ENCODE results near the gene UHRF1.
"Not testable (repeated sequence)": the region's sequence is repeated elsewhere in the genome, so short reads cannot be mapped to it uniquely, and the experiment has no call there.

The UHRF1 gene

DNA sequence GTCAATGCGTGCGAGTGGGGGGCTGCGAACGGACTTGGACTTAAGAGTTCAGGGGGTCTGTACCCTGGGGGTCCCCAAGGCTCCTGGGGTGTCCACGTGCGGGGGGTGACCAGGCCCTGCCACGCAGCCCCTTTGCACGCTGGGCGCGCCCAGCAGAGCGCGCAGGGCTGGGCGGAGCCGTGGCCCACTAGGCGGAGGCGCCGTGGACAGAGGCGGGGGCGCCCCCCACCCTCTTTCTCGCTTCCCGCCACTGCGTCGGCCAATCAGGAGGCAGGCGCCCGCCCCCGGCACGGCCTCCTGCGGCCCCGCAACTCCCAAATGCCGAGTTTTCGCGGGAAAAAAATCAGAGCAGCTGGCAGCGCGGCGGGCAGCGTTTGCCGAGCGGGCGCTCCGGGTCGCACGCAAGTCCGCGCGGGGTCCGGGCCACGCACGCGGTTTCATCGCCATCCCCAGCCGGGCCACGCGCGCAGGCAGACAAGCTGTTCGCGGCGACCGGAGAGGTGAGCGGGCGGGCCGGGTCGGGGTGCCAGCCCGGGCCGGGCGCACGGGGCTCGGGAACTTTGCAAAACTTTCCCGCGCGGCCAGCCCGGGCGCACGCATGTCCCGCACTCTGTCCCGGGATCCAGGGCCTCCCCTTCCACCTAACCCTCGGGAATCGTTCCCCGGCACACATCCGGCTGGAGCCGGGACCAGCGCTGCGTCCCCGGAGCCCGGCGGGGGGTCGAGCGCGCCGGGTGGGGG is at the start of gene UHRF1:
UHRF1 (plus strand) TSS at position 346 of the 741 bp plus-strand sequence. CDS start 1,385 bp downstream, outside the sequence.
- no peak for DNase-seq

DNA sequence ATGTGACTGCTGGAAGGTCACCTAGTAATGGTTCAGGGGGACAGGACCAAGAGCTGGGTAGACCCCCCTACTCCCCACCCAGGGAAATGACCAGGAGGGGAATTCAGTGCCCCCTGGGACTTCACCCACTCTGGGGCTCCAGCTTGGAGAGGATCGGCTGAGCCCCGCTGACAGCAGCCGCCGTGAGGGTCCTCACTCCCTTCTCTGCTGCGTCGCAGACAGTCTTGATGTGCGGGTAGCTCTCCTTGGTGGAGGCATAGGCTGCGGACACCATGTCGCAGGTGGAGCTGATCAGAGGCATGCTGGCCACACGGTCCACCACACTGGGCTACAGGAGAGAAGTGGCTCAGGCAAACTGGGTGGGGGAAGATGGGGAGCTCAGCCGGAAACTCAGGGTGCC is 49.6 kb upstream of the UHRF1 start:
- DNase-seq = no peak

DNA sequence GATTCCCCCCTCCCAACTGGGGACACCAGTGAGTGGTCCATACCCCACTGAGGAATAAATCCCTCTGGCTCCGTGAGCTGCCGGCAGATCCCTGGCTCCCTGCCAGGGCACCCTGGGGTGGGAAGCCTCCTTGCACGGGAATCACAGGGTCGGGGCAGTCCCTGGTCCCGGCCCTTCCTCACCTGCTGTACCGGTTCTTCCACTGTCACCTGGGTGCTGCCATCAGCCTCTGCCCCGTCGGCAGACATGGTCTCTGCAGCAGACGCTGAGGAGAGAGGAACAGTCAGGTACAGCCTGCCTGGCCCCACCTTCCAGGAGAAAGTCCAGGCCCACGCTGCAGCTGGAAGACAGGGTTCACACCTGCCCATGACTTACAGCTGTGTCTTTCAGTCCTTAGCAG is 48.2 kb upstream of the UHRF1 start:
- no peak for DNase-seq

DNA sequence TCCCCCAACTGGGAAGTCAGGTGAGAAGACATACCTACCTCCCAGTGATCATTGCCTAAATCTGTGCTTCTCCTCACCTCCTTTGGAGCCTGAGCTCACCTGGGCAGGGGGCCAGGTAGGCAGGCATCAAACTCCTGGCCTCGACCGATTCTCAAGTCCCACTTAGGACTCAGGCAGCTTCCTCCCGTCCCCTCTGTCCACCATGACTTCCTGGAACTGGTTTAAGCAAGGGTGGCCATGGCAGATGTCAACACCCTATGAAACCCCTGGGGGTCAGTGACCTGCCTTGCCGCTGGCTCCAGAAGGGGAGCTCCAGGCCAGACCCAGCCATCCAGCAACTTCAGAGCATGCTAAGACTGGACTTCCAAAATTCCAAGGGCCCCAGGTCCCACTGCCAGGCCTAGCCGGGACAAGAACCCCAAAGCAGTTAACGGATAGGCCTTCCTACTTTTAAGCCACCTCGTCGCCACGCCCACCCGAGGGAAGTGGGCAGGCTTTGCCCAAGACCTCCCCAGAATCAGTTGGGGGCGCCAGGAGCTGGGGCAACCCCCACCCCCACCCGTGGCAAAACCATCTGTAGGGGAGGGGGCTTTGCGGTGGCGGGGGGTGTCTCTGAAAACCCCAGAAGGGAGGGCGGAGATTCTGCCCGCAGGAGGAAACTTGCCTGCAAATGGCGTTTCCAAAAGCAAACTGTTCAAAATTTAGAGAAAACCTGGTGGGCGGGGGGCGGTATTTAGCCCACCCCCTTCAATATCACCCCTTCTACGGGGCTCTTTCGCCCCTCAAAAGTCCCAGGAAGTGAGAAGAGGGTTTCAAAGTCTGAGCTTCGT is 42.5 kb upstream of the UHRF1 start:
- DNase-seq = no peak

DNA sequence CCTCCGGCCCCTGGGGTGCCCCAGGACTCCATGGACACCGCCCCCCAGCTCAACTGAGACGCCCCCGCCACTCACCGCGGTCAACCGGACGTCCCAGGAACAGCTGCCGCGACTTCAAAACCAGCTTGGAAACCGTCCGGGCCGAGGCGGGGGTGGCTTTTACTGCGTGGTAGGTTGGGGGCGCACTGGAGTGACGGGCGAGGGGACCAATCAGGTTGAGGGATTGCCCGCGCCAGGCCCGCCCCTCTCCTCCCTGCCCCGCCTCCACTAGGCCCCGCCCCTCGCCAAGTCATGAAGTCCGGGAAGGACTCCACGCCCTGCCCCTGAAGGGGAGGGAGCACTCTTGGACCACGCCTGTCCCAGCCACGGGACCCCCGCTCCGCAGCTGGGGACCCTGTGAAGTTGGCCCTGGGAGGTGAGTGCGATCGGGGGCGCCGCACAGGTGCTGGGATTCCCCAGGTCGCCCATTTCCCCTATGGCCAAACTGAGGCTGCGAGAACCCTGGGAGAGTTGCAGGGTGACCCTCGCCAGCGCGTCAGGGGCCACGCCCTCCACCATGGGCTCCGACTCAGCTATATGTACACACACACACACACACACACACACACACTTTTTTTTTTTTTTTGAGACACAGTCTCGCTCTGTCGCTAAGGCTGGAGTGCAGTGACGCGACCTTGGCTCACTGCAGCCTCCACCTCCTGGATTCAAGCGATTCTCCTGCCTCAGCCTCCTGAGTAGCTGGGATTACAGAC is 41.6 kb upstream of the UHRF1 start, which contains the start of gene PLIN3:
PLIN3 (minus strand) TSS at position 134 of the 752 bp plus-strand sequence. CDS start 6,273 bp downstream, outside the sequence.
- peak; percentile 95 for DNase-seq

DNA sequence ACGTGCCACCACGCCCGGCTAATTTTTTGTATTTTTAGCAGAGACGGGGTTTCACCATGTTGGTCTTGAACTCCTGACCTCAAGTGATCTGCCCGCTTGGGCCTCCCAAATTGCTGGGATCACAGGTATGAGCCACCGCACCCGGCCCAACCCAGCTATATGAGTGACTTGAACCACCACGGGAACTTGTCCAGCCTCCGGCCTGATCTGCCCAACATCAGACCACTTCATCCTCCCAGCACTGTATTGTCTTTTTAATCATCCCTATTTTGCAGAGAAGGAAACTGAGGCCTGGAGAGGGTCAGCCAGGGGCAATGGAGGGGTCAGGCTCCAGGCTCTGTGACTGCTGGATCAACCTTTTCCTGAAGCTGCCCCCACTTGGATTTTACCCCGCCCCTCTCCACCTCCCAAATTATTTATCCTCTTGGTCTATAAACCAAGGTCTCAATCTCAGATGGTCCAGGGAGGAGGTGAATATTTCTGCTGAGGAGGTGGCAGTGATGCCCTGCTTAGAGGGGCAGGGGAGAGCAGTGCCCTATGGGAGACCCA is 40.9 kb upstream of the UHRF1 start:
- no peak for DNase-seq

DNA sequence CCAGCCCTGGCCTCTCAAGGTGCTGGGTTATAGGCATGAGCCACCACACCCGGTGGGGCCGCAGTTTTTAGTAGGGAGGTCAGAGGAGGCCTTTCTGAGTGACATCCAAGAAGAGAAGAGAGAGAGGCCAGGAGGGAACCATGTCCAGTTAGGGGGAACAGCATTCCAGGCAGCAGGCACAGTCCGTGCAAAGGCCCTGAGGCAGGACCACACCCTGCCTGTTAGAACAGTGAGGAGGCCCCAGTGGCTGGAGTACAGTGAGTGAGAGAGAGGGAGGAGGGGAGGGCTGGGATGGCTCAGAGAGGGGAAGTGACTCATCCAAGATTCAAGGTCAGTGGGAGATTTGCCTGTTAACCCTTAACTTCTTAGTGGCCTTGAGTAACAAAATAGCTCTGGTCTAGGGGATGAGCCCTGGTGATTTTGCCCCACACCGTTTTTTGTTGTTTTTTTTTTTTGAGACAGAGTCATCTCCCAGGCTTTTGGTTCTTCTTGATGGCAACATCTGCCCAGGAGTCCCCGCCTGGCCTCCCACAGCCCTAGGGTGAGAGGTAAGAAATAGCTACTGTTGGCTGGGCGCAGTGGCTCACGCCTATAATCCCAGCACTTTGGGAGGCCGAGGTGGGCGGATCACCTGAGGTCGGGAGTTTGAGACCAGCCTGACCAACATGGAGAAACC is 39.1 kb upstream of the UHRF1 start:
- no peak for DNase-seq

DNA sequence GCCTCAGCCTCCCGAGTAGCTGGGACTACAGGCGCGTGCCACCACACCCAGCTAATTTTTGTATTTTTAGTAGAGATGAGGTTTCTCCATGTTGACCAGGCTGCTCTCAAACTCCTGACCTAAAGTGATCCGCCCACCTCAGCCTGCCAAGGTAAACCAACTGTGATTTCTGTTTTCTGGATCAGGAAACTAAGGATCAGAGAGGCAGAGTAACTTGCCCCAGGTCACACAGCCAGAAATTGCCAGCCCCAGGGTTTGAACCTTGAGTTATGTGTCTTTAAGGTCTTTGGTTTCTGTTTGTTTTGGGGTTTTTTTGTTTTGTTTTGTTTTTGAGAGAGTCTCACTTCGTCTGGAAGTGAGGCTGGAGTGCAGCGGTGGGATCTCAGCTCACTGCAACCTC is 37.6 kb upstream of the UHRF1 start:
- no peak for DNase-seq

DNA sequence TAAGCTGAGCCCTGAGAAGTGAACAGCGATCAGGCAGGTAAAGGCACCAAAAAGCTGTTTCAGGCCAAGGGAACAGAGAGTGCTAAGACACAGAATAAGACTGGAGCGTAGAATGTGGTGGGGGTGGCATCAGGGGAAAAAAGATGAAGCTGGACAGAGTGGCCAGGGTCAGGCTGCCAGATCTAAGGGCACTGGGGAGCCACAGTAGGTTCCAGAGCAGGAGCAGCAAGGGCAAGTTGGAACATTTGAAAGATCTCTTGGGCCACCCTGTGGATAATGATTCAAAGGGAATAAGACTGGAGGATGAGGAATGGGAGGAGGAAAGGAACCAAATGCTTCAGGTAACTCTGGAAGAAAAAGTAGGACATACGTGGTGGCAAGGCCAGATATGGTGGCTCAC is 35.4 kb upstream of the UHRF1 start:
- no peak for DNase-seq

DNA sequence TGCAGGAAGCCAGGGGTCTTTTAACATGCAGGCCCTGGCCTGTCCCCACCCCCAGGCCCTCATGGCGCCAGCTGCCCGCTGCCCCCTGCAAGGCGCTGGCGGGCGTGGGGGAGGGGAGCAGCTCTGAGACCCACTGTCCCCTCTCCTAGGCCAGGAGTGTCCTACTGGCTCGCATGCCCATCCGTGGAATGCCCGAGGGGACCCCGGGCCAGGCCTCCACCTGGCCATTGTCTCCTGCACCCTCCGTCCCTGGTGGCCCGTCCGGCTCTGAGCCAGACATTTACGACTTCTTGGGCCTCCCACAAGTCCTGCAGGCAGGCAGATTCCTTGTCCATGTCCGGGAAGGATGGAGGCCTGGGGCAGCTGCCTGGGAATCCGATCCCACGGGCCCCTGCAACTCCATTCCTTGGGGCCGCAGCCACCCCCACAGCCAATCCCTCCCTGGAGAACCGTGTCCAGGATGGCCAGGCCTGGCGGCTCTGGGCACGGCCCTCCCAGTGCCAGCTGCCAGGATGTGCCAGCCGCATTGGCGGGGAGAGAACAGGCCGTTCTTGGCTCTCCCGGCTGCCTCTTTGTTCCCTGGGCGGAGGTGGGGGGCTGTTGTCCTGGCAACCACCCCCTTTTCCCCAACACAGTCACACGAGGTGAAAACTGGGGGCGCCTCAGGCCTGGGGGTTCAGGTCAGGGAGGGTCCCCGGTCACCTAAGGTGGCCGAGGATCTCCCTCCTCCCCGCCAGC is 31.4 kb upstream of the UHRF1 start:
- DNase-seq = peak; percentile 95

DNA sequence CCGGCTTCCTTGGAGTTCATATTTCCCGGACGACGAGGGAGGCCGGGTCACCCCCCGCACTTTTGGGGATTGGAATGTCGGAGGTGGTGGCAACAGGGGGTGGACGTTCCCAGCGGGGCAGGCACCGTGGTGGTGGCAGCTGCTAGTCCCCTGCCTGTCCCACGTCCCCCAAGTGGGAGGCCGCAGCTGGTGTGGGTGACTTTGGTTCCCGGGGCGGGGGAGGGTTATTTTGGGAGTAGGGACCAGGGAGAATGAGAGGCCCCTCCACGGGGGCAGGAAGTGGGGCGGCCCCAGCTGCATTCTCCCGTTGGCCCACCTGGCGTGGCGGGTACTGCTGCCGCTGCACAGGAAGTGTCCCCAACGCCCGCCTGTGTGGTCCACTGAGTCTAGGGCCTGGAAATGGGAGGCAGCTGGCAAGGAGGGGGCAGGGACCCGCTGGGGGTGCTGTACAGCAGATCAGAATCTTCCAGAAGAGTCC is 30.8 kb upstream of the UHRF1 start:
- peak; percentile 60 for DNase-seq

DNA sequence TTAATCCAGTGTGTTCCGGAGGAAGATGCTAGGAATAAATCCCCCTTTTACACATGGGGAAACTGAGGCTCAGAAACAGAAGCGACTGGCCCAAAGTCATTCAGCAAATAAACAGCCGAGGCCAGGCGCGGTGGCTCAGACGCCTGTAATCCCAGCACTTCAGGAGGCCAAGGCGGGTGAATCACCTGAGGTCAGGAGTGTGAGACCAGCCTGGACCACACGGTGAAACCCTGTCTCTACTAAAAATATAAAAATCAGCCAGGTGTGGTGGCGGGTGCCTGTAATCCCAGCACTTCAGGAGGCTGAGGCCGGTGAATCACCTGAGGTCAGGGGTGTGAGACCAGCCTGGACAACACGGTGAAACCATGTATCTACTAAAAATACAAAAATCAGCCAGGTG is 30.3 kb upstream of the UHRF1 start:
- no peak for DNase-seq

DNA sequence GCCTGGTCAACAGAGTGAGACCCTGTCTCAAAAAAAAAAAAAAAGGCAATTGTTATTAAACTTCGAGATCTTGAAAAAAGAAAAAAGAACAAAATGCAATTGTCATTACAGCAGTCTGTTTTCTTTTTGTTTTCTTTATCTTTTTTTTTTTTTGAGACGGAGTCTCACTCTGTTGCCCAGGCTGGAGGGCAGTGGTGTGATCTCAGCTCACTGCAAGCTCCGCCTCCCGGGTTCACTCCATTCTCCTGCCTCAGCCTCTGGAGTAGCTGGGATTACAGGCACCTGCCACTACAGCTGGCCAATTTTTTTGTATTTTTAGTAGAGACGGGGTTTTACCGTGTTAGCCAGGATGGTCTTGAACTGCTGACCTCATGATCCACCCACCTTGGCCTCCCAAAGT is 26.4 kb upstream of the UHRF1 start:
- not testable (repeated sequence) for DNase-seq

DNA sequence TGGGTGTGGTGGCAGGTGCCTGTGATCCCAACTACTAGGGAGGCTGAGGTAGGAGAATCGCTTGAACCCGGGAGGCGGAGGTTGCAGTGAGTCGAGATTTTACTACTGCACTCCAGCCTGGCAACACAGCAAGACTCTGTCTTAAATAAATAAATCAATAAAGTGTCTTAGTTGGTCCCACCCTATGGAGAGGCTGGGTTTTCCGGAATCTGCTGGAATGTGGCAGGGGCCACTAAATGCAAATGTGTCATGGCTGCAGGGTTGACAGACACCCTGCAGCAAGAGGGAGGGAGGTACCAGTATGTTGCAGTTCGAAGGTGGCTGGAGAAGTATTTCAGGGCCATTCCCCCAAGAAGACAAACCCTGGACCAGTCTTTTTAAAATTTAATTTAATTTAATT is 24.3 kb upstream of the UHRF1 start:
- not testable (repeated sequence) for DNase-seq

DNA sequence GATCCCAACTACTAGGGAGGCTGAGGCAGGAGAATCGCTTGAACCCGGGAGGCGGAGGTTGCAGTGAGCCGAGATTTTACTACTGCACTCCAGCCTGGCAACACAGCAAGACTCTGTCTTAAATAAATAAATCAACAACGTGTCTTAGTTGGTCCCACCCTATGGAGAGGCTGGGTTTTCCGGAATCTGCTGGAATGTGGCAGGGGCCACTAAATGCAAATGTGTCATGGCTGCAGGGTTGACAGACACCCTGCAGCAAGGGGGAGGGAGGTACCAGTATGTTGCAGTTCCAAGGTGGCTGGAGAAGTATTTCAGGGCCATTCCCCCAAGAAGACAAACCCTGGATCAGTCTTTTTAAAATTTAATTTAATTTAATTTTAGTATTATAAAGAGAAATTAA is 21.5 kb upstream of the UHRF1 start:
- DNase-seq = not testable (repeated sequence)

DNA sequence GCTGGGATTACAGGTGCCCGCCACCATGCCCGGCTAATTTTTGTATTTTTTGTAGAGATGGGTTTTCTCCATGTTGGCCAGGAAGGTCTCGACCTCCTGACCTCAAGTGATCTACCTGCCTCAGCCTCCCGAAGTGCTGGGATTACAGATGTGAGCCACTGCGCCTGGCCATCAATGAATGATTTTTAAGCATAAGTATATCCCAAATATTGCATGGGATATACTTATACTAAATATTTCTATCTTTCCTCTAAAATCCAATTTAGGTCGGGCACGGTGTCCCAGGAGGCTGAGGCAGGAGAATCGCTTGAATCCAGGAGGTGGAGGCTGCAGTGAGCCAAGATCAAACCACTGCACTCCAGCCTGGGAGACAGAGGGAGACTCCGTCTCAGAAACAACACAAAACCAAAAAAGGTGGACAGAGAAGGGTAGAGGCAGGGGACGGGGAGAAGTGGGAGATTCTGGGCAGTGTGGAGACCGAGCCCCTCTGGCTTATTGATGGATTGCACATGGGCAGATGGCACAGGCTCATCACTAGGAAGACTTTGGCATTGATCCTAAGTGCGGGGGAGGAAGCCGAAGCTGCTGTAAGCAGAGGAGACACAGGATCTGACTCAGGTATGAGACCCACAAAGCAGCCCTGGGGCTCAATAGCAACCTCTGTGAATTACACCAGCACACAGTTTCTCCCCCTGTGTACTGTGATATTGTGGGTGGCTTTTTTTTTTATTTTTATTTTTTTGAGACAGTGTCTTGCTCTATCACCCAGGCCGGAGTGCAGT is 20.1 kb upstream of the UHRF1 start:
- DNase-seq = no peak

DNA sequence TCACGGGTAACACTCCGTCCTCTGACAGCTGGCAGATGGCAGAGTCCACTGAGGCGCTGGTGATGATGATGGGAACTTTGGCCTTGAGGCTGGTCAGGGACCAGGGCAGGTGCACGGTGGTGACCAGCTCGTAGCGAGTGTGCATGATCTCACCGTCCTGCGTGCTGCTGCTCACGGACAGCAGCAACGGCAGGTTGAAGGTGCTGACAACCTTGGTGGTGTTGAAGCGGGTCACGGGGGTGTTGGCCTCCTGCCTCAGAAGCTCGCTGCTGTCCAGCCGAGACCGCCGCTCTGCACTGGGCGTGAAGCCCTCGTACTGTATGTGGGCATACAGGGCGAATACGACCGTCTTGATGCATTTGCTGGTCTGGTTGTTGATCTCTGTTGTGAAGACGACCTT is 18.2 kb upstream of the UHRF1 start:
- DNase-seq = no peak

DNA sequence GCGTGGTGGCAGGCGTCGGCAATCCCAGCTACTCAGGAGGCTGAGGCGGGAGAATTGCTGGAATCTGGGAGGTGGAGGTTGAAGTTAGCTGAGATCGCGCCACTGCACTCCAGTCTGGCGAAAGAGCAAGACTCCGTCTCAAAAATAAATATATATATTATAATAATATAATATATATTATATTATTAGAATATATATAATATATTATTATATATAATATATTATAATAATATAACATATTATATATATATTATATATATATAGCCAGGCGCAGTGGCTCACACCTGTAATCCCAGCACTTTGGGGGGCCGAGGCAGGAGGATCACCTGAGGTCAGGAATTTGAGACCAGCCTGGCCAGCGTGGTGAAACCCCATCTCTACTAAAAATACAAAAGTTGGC is 16.3 kb upstream of the UHRF1 start:
- DNase-seq = not testable (repeated sequence)

DNA sequence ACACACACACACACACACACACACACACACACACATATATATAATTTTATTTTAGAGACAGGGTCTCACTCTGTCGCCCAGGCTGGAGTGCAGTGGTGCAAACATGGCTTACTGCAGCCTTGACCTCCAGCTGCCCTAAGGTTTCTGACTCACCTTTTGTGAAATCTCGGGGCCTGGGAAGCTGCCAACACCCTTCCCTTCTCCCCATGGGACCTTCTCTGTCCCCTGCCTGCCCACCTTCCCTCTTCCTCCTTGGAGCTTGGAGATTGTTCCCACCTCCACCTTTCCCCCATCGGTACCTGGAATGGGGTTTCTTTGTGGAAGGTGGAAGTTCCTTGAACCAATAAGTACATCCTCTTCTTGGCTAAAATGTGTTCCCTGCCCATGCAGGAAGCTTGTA is 12.9 kb upstream of the UHRF1 start:
- DNase-seq = no peak

DNA sequence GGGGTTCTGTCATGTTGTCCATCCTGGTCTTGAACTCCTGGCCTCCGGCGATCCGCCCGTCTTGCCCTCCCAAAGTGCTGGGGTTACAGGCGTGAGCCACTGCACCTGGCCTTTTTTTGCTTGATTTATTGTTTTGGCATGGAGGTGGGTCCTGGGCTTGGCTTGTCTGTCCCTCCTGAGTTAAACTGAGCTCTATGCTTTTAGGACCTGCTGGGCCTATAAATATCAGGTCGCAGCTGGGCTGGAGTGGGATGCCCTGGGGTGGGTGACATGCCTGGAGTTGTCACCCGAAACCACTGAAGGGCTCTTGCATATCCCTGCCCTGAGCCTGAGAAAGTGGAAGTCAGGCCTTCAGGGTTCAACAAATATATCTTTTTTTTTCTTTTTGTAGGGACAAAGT is 12.2 kb upstream of the UHRF1 start:
- DNase-seq = no peak

DNA sequence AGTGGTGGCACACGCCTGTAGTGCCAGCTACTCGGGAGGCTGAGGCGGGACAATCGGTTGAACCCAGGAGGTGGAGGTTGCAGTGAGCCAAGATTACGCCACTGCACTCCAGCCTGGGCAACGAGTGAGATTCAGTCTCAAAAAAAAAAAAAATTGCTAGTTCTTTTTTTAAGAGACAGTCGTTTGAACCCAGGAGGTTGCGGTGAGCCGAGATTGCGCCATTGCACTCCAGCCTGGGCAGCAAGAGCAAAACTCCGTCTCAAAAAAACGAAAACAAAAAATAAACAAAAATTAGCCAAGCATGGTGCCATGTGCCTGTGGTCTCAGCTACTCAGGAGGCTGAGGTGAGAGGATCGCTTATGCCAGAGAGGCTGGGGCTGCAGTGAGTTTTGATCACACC is 8.4 kb upstream of the UHRF1 start:
- not testable (repeated sequence) for DNase-seq

All from midbrain (tissue), 1 donor.